ENCODE data around the gene CNR2.

The CNR2 gene

GRCh38 chr1:23930270-23930669, 17.1 kb upstream of the CNR2 start:
- H2BK5ac ChIP-seq (ENCODE audit: low read length), result no peak overlapping the region
- H3K4ac ChIP-seq (ENCODE audit: low read length), result no peak overlapping the region
- no peak overlapping the region for H2AFZ ChIP-seq (ENCODE audit: low read length)
- H4K91ac ChIP-seq (ENCODE audit: low read depth, low read length, poor library complexity), result no peak overlapping the region
- no peak overlapping the region for H3K9ac ChIP-seq (ENCODE audit: low read depth, low read length, poor library complexity)
- H3K18ac ChIP-seq (ENCODE audit: low read length), result no peak overlapping the region
- H3K27ac ChIP-seq (replicated peaks; ENCODE audit: low read length), result no peak overlapping the region
- no peaks in the 10 kb centered on the region for H3K27me3 ChIP-seq (ENCODE audit: control insufficient read depth in 3 of 3, insufficient read depth in 3 of 3, low read depth in 1 of 3, low read length in 3 of 3)
- peaks cover 0 to 4% of the 10 kb centered on the region in 2 donors for H3K4me1 ChIP-seq (ENCODE audit: control insufficient read depth in 2 of 2, insufficient read depth in 1 of 2, low read depth in 1 of 2, low read length in 2 of 2)
- H3K23ac ChIP-seq (ENCODE audit: low read depth, low read length, poor library complexity), result no peak overlapping the region
- H3K14ac ChIP-seq (ENCODE audit: low read length), result no peak overlapping the region
- H3K79me1 ChIP-seq (ENCODE audit: low read depth, low read length), result no peaks in the 10 kb centered on the region
- DNase-seq (ENCODE audit: low spot score), result no peak
- H2BK12ac ChIP-seq (ENCODE audit: low read length), result no peak overlapping the region
- H2BK15ac ChIP-seq (ENCODE audit: low read length), result no peak overlapping the region
- H2BK120ac ChIP-seq (ENCODE audit: low read depth, low read length), result no peak overlapping the region
- H3K4me3 ChIP-seq (ENCODE audit: low read length in 2 of 2), result no peak overlapping the region
- H4K8ac ChIP-seq (ENCODE audit: low read depth, low read length), result no peak overlapping the region
- H3K9me3 ChIP-seq (replicated peaks in 1 of 2; ENCODE audit: control insufficient read depth in 2 of 2, insufficient read depth in 1 of 2, low read depth in 1 of 2, low read length in 2 of 2), result no peaks in the 10 kb centered on the region
- WGBS, 2 donors (ENCODE audit: extremely low coverage in 2 of 2, insufficient read length in 2 of 2, insufficient replicate concordance in 1 of 2), result no CpG with 5 or more reads among the region's 5 CpGs
- H2AK5ac ChIP-seq (ENCODE audit: low read depth, low read length), result no peak overlapping the region
- no peak overlapping the region for H3K4me2 ChIP-seq (ENCODE audit: insufficient read depth, low read length, poor library complexity, severe bottlenecking)
- H3K36me3 ChIP-seq (replicated peaks in 1 of 2; ENCODE audit: control insufficient read depth in 2 of 2, insufficient read depth in 2 of 2, low read length in 2 of 2), result no peaks in the 10 kb centered on the region

- Histone ChIP-seq H3K4me3 (ENCODE audit: low read length in 2 of 2) (no peak overlapping the region), H4K91ac (ENCODE audit: low read depth, low read length, poor library complexity) (no peak overlapping the region), H2BK120ac (ENCODE audit: low read depth, low read length) (no peak overlapping the region), H3K9me3 (replicated peaks in 1 of 2; ENCODE audit: control insufficient read depth in 2 of 2, insufficient read depth in 1 of 2, low read depth in 1 of 2, low read length in 2 of 2) (no peaks in the 10 kb centered on the region), H2BK15ac (ENCODE audit: low read length) (no peak overlapping the region), H4K8ac (ENCODE audit: low read depth, low read length) (no peak overlapping the region), H2AFZ (ENCODE audit: low read length) (no peak overlapping the region), H3K36me3 (replicated peaks in 1 of 2; ENCODE audit: control insufficient read depth in 2 of 2, insufficient read depth in 2 of 2, low read length in 2 of 2) (no peaks in the 10 kb centered on the region), H3K4me2 (ENCODE audit: insufficient read depth, low read length, poor library complexity, severe bottlenecking) (no peak overlapping the region), H2BK12ac (ENCODE audit: low read length) (no peak overlapping the region), H3K79me1 (ENCODE audit: low read depth, low read length) (no peaks in the 10 kb centered on the region), H3K4me1 (ENCODE audit: control insufficient read depth in 2 of 2, insufficient read depth in 1 of 2, low read depth in 1 of 2, low read length in 2 of 2) (peaks cover 0 to 4% of the 10 kb centered on the region in 2 donors), H3K18ac (ENCODE audit: low read length) (no peak overlapping the region), H3K27ac (replicated peaks; ENCODE audit: low read length) (no peak overlapping the region), H2BK5ac (ENCODE audit: low read length) (no peak overlapping the region), H3K23ac (ENCODE audit: low read depth, low read length, poor library complexity) (no peak overlapping the region), H3K14ac (ENCODE audit: low read length) (no peak overlapping the region), H2AK5ac (ENCODE audit: low read depth, low read length) (no peak overlapping the region), H3K4ac (ENCODE audit: low read length) (no peak overlapping the region), H3K9ac (ENCODE audit: low read depth, low read length, poor library complexity) (no peak overlapping the region), H3K27me3 (ENCODE audit: control insufficient read depth in 3 of 3, insufficient read depth in 3 of 3, low read depth in 1 of 3, low read length in 3 of 3) (no peaks in the 10 kb centered on the region)
- WGBS, 2 donors (ENCODE audit: extremely low coverage in 2 of 2, insufficient read length in 2 of 2, insufficient replicate concordance in 1 of 2), result no CpG with 5 or more reads among the region's 4 CpGs
- no peak for DNase-seq (ENCODE audit: low spot score)
Measured at GRCh38 chr1:23928789-23929188, 15.6 kb upstream of the CNR2 start.

DNA sequence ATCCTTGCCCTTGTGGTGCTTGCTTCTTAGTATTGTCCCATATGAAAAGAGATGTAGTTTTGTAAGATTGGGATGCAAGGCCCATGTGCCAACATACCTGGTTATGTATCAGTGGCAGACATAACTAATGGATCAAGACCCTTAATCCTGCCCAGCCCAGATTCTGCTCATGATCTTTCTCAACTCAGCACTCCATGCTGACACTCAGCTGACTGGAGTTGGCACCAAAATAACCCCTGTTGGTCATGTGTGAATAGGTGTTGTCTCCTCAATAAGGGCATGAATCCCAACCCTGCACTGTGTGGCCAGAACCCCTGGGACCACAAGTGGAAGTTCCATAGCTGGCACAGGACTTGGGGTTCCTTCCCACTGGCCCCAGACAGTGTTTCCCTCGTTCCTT, 13.9 kb upstream of the CNR2 start:
- Histone ChIP-seq H3K23ac (ENCODE audit: low read depth, low read length, poor library complexity) (no peak overlapping the region), H4K8ac (ENCODE audit: low read depth, low read length) (no peak overlapping the region), H3K18ac (ENCODE audit: low read length) (no peak overlapping the region), H2AK5ac (ENCODE audit: low read depth, low read length) (no peak overlapping the region), H3K27me3 (ENCODE audit: control insufficient read depth in 3 of 3, insufficient read depth in 3 of 3, low read depth in 1 of 3, low read length in 3 of 3) (no peaks in the 10 kb centered on the region), H3K27ac (replicated peaks; ENCODE audit: low read length) (no peak overlapping the region), H3K79me1 (ENCODE audit: low read depth, low read length) (no peaks in the 10 kb centered on the region), H3K4me1 (ENCODE audit: control insufficient read depth in 2 of 2, insufficient read depth in 1 of 2, low read depth in 1 of 2, low read length in 2 of 2) (peaks cover 0 to 4% of the 10 kb centered on the region in 2 donors), H3K4me3 (ENCODE audit: low read length in 2 of 2) (no peak overlapping the region), H2BK120ac (ENCODE audit: low read depth, low read length) (no peak overlapping the region), H3K14ac (ENCODE audit: low read length) (no peak overlapping the region), H2BK12ac (ENCODE audit: low read length) (no peak overlapping the region), H3K4ac (ENCODE audit: low read length) (no peak overlapping the region), H3K9me3 (replicated peaks in 1 of 2; ENCODE audit: control insufficient read depth in 2 of 2, insufficient read depth in 1 of 2, low read depth in 1 of 2, low read length in 2 of 2) (no peaks in the 10 kb centered on the region), H4K91ac (ENCODE audit: low read depth, low read length, poor library complexity) (no peak overlapping the region), H2BK15ac (ENCODE audit: low read length) (no peak overlapping the region), H3K9ac (ENCODE audit: low read depth, low read length, poor library complexity) (no peak overlapping the region), H2AFZ (ENCODE audit: low read length) (no peak overlapping the region), H3K4me2 (ENCODE audit: insufficient read depth, low read length, poor library complexity, severe bottlenecking) (no peak overlapping the region), H2BK5ac (ENCODE audit: low read length) (no peak overlapping the region), H3K36me3 (replicated peaks in 1 of 2; ENCODE audit: control insufficient read depth in 2 of 2, insufficient read depth in 2 of 2, low read length in 2 of 2) (no peaks in the 10 kb centered on the region)
- WGBS, 2 donors (ENCODE audit: extremely low coverage in 2 of 2, insufficient read length in 2 of 2, insufficient replicate concordance in 1 of 2), result no CpG with 5 or more reads among the region's 1 CpG
- no peak for DNase-seq (ENCODE audit: low spot score)

DNA sequence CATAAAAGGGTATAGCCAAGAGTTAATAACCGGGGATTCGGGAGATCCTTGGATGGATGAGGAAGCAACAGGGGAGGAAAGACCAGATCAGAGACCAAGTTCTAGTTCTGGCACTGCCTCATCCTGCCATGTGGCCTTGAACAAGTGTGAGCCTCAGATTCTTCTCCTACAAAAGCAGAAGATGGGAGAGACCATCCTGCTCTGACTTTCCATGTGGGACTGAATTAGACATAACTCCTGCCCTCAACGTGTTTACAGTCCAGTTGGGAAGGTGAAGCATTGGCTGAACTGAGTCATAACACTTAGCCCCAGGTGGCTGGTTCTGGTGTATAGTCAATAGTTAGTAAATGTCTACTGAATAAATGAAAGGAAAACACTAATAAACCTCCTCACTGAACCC, 12.1 kb upstream of the CNR2 start:
- Histone ChIP-seq H3K18ac (ENCODE audit: low read length) (no peak overlapping the region), H3K79me1 (ENCODE audit: low read depth, low read length) (no peaks in the 10 kb centered on the region), H3K23ac (ENCODE audit: low read depth, low read length, poor library complexity) (no peak overlapping the region), H2BK15ac (ENCODE audit: low read length) (no peak overlapping the region), H2BK5ac (ENCODE audit: low read length) (no peak overlapping the region), H4K8ac (ENCODE audit: low read depth, low read length) (no peak overlapping the region), H2BK12ac (ENCODE audit: low read length) (no peak overlapping the region), H3K27me3 (ENCODE audit: control insufficient read depth in 3 of 3, insufficient read depth in 3 of 3, low read depth in 1 of 3, low read length in 3 of 3) (no peaks in the 10 kb centered on the region), H2BK120ac (ENCODE audit: low read depth, low read length) (no peak overlapping the region), H3K27ac (replicated peaks; ENCODE audit: low read length) (no peak overlapping the region), H3K9me3 (replicated peaks in 1 of 2; ENCODE audit: control insufficient read depth in 2 of 2, insufficient read depth in 1 of 2, low read depth in 1 of 2, low read length in 2 of 2) (no peaks in the 10 kb centered on the region), H4K91ac (ENCODE audit: low read depth, low read length, poor library complexity) (no peak overlapping the region), H3K4ac (ENCODE audit: low read length) (no peak overlapping the region), H2AK5ac (ENCODE audit: low read depth, low read length) (no peak overlapping the region), H3K4me3 (ENCODE audit: low read length in 2 of 2) (no peak overlapping the region), H3K4me2 (ENCODE audit: insufficient read depth, low read length, poor library complexity, severe bottlenecking) (no peak overlapping the region), H3K4me1 (ENCODE audit: control insufficient read depth in 2 of 2, insufficient read depth in 1 of 2, low read depth in 1 of 2, low read length in 2 of 2) (no peaks in the 10 kb centered on the region), H2AFZ (ENCODE audit: low read length) (no peak overlapping the region), H3K9ac (ENCODE audit: low read depth, low read length, poor library complexity) (no peak overlapping the region), H3K36me3 (replicated peaks in 1 of 2; ENCODE audit: control insufficient read depth in 2 of 2, insufficient read depth in 2 of 2, low read length in 2 of 2) (no peaks in the 10 kb centered on the region), H3K14ac (ENCODE audit: low read length) (no peak overlapping the region)
- no CpG with 5 or more reads among the region's 3 CpGs for WGBS, 2 donors (ENCODE audit: extremely low coverage in 2 of 2, insufficient read length in 2 of 2, insufficient replicate concordance in 1 of 2)
- DNase-seq (ENCODE audit: low spot score), result no peak

All from neuronal stem cell (in vitro differentiated cells).